ENCODE results near the gene SAP30BP.

- TF ChIP-seq, protein P1, sequence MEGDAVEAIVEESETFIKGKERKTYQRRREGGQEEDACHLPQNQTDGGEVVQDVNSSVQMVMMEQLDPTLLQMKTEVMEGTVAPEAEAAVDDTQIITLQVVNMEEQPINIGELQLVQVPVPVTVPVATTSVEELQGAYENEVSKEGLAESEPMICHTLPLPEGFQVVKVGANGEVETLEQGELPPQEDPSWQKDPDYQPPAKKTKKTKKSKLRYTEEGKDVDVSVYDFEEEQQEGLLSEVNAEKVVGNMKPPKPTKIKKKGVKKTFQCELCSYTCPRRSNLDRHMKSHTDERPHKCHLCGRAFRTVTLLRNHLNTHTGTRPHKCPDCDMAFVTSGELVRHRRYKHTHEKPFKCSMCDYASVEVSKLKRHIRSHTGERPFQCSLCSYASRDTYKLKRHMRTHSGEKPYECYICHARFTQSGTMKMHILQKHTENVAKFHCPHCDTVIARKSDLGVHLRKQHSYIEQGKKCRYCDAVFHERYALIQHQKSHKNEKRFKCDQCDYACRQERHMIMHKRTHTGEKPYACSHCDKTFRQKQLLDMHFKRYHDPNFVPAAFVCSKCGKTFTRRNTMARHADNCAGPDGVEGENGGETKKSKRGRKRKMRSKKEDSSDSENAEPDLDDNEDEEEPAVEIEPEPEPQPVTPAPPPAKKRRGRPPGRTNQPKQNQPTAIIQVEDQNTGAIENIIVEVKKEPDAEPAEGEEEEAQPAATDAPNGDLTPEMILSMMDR (IDR thresholded peaks at IDR 0.05 in 2 of 3, conservative IDR thresholded peaks at IDR 0.05 in 1 of 3; ENCODE audit: control insufficient read depth in 2 of 3, extremely low read depth in 1 of 3, insufficient read depth in 1 of 3, low read depth in 3 of 3, low read length in 3 of 3): no peak
- TF ChIP-seq RFX5 (IDR thresholded peaks at IDR 0.05; ENCODE audit: low read depth, low read length) (no peak), JUND (IDR thresholded peaks at IDR 0.05; ENCODE audit: low read depth, low read length) (no peak), SRF (IDR thresholded peaks at IDR 0.05; ENCODE audit: low read depth in 2 of 2, low read length in 2 of 2) (no peak), POLR2A (IDR thresholded peaks at IDR 0.05; ENCODE audit: low read depth, low read length) (no peak), NR2F1 (conservative IDR thresholded peaks at IDR 0.05) (no peak), ZNF274 (IDR thresholded peaks at IDR 0.05; ENCODE audit: insufficient read depth, insufficient read length) (no peak)
Measured at GRCh38 chr17:75742337-75742736, 75.2 kb downstream of the SAP30BP start.
